IMR-90 (cell line): ENCODE measurements around the gene SMIM41. TPM values are rescaled to one million over a fixed set of nuclear protein-coding genes. Genes with fewer than 3 reads are reported as not detected.

Source experiments
- ATAC-seq: fragments of 200-7000 bp; cut with Tn5 transposase; 2 replicates; pipeline ENCODE4 v1.9.1; 2020; ENCODE audit warnings: low read depth, mild to moderate bottlenecking, moderate library complexity
- BruUV-seq: library from RNA; stranded (reverse); fragments of 400-500 nt; replicated peaks from 2 replicates; lab custom pipeline; 2021; lab: Mats Ljungman, UMichigan
- CTCF ChIA-PET: fragments of 300-600 bp; formaldehyde crosslinking; extraction: SDS; loops from one replicate; lab custom pipeline; 2021; ENCODE audit warnings: antibody characterized with exemption; lab: Yijun Ruan, JAX
- POLR2A ChIA-PET: fragments of 300-600 bp; sonication (Branson Sonifier 250); formaldehyde crosslinking; loops from one replicate; lab custom pipeline; 2022; ENCODE audit warnings: antibody characterized with exemption; ENCODE audit not compliant: unreplicated experiment; lab: Charles Lee
- DNase-seq: peaks from one replicate; pipeline ENCODE4 v3.0.0; 2013
- H2AFZ ChIP-seq: replicated peaks from 2 replicates; pipeline ENCODE3; 2013; ENCODE audit warnings: low read length, mild to moderate bottlenecking; ENCODE audit not compliant: poor library complexity
- H2AK5ac ChIP-seq: 2 replicates; pipeline ENCODE4 v1.6.1; 2013; ENCODE audit warnings: low read depth, low read length, inconsistent platforms
- H2AK9ac ChIP-seq: replicated peaks from 2 replicates; pipeline ENCODE3; 2013; ENCODE audit warnings: mild to moderate bottlenecking, low read depth, low read length, moderate library complexity; ENCODE audit not compliant: poor library complexity
- H2BK120ac ChIP-seq: 2 replicates; pipeline ENCODE4 v1.6.1; 2013; ENCODE audit warnings: low read depth, low read length, inconsistent platforms
- H2BK15ac ChIP-seq: 3 replicates; pipeline ENCODE4 v1.6.1; 2013; ENCODE audit warnings: low read depth, low read length, inconsistent platforms
- H2BK20ac ChIP-seq: 2 replicates; pipeline ENCODE4 v1.6.1; 2013; ENCODE audit warnings: low read depth, mild to moderate bottlenecking, inconsistent platforms, low read length, moderate library complexity
- H2BK5ac ChIP-seq: 2 replicates; pipeline ENCODE4 v1.6.1; 2013; ENCODE audit warnings: mild to moderate bottlenecking, low read depth, low read length, inconsistent platforms; ENCODE audit not compliant: poor library complexity, severe bottlenecking
- H3K14ac ChIP-seq: replicated peaks from 2 replicates; pipeline ENCODE4 v1.6.1; 2013; ENCODE audit warnings: low read depth, low read length, inconsistent platforms
- H3K18ac ChIP-seq: 2 replicates; pipeline ENCODE4 v1.6.1; 2013; ENCODE audit warnings: low read depth, low read length, control low read depth
- H3K23ac ChIP-seq: 2 replicates; pipeline ENCODE4 v1.6.1; 2013; ENCODE audit warnings: low read depth, low read length, inconsistent platforms
- H3K27ac ChIP-seq: 2 replicates; pipeline ENCODE4 v1.5.1; 2013; ENCODE audit warnings: mild to moderate bottlenecking, control low read depth, low read length; ENCODE audit not compliant: insufficient read depth
- H3K27me3 ChIP-seq: 2 replicates; pipeline ENCODE4 v1.6.1; 2013; ENCODE audit warnings: low read length; ENCODE audit not compliant: control insufficient read depth, insufficient read depth
- H3K36me3 ChIP-seq: 2 replicates; pipeline ENCODE4 v1.6.1; 2013; ENCODE audit warnings: low read length, mixed read lengths; ENCODE audit not compliant: control insufficient read depth, insufficient read depth
- H3K4ac ChIP-seq: 2 replicates; pipeline ENCODE4 v1.6.1; 2013; ENCODE audit warnings: low read depth, low read length, inconsistent platforms
- H3K4me1 ChIP-seq: 2 replicates; pipeline ENCODE4 v1.6.1; 2013; ENCODE audit warnings: low read length, mixed read lengths; ENCODE audit not compliant: control insufficient read depth, insufficient read depth
- H3K4me2 ChIP-seq: 2 replicates; pipeline ENCODE4 v1.6.1; 2013; ENCODE audit warnings: low read depth, mild to moderate bottlenecking, control low read depth, low read length, moderate library complexity
- H3K4me3 ChIP-seq: 2 replicates; pipeline ENCODE4 v1.5.1; 2013; ENCODE audit warnings: low read depth, mild to moderate bottlenecking, control low read depth, low read length, moderate library complexity; ENCODE audit not compliant: insufficient read depth
- H3K56ac ChIP-seq: 2 replicates; pipeline ENCODE4 v1.6.1; 2013; ENCODE audit warnings: low read length, inconsistent platforms; ENCODE audit not compliant: insufficient read depth; ENCODE audit errors: extremely low read depth
- H3K79me1 ChIP-seq, 2 experiments: 2 replicates each; pipeline ENCODE4 v1.6.1; 2013; ENCODE audit warnings: low read length in 2 of 2, inconsistent platforms in 1 of 2, low read depth in 1 of 2
- H3K9ac ChIP-seq: 2 replicates; pipeline ENCODE4 v1.6.1; 2013; ENCODE audit warnings: low read depth, low read length, control low read depth
- H3K9me1 ChIP-seq: 2 replicates; pipeline ENCODE4 v1.6.1; 2013; ENCODE audit warnings: low read length, inconsistent platforms; ENCODE audit not compliant: insufficient read depth
- H3K9me3 ChIP-seq: 2 replicates; pipeline ENCODE4 v1.6.1; 2013; ENCODE audit warnings: low read length; ENCODE audit not compliant: control insufficient read depth, insufficient read depth
- H4K20me1 ChIP-seq: 2 replicates; pipeline ENCODE4 v1.6.1; 2013; ENCODE audit warnings: low read length, inconsistent platforms; ENCODE audit not compliant: insufficient read depth
- H4K5ac ChIP-seq: 2 replicates; pipeline ENCODE4 v1.6.1; 2013; ENCODE audit warnings: mild to moderate bottlenecking, low read depth, low read length, control low read depth
- H4K8ac ChIP-seq, 2 experiments: 2 replicates each; pipeline ENCODE4 v1.6.1; 2013; ENCODE audit warnings: low read depth in 2 of 2, low read length in 2 of 2, control low read depth in 1 of 2, inconsistent platforms in 1 of 2
- H4K91ac ChIP-seq: 2 replicates; pipeline ENCODE4 v1.6.1; 2013; ENCODE audit warnings: low read depth, low read length, inconsistent platforms; ENCODE audit not compliant: insufficient read depth
- BHLHE40 ChIP-seq: fragments of 150-350 bp; IDR thresholded peaks from 2 replicates; pipeline ENCODE4 v1.6.1; 2016; ENCODE audit warnings: mild to moderate bottlenecking, low read depth, low read length
- CEBPB ChIP-seq: IDR thresholded peaks from 2 replicates; pipeline ENCODE4 v1.6.1; 2012; ENCODE audit warnings: low read depth, low read length, improper control_type of control experiment
- CHD1 ChIP-seq: IDR thresholded peaks from 2 replicates; pipeline ENCODE4 v1.6.1; 2012; ENCODE audit warnings: low read depth, low read length, improper control_type of control experiment
- CTCF ChIP-seq: conservative IDR thresholded peaks from 2 replicates; pipeline ENCODE4 v1.5.1; 2012; ENCODE audit warnings: mild to moderate bottlenecking, low read depth, low read length, improper control_type of control experiment
- ELK1 ChIP-seq: fragments of 150-350 bp; IDR thresholded peaks from 2 replicates; pipeline ENCODE4 v1.6.1; 2016; ENCODE audit warnings: low read depth, mild to moderate bottlenecking, low read length, moderate library complexity, borderline replicate concordance
- FOS ChIP-seq: fragments of 150-350 bp; IDR thresholded peaks from 2 replicates; pipeline ENCODE4 v1.6.1; 2016; ENCODE audit warnings: low read depth, low read length
- MAFK ChIP-seq: IDR thresholded peaks from 2 replicates; pipeline ENCODE4 v1.6.1; 2012; ENCODE audit warnings: low read depth, low read length, improper control_type of control experiment
- MAZ ChIP-seq: IDR thresholded peaks from 2 replicates; pipeline ENCODE4 v1.6.1; 2012; ENCODE audit warnings: low read depth, mild to moderate bottlenecking, low read length, improper control_type of control experiment, moderate library complexity, borderline replicate concordance
- MXI1 ChIP-seq: IDR thresholded peaks from 2 replicates; pipeline ENCODE4 v1.6.1; 2012; ENCODE audit warnings: low read depth, mild to moderate bottlenecking, low read length, moderate library complexity, borderline replicate concordance
- NFE2L2 ChIP-seq: fragments of 150-350 bp; IDR thresholded peaks from 2 replicates; pipeline ENCODE4 v1.6.1; 2016; ENCODE audit warnings: low read depth, mild to moderate bottlenecking, low read length
- POLR2A ChIP-seq: IDR thresholded peaks from 2 replicates; pipeline ENCODE4 v1.6.1; 2012; ENCODE audit warnings: mild to moderate bottlenecking, low read depth, low read length
- RCOR1 ChIP-seq: IDR thresholded peaks from 2 replicates; pipeline ENCODE4 v1.6.1; 2012; ENCODE audit warnings: mild to moderate bottlenecking, low read length, improper control_type of control experiment; ENCODE audit not compliant: insufficient replicate concordance
- RFX5 ChIP-seq: IDR thresholded peaks from 2 replicates; pipeline ENCODE4 v1.8.0; 2012; ENCODE audit warnings: low read depth, mild to moderate bottlenecking, low read length, moderate library complexity
- SMC3 ChIP-seq: fragments of 150-350 bp; IDR thresholded peaks from 2 replicates; pipeline ENCODE4 v1.6.1; 2016; ENCODE audit warnings: low read depth, mild to moderate bottlenecking, antibody characterized with exemption, low read length, moderate library complexity
- USF2 ChIP-seq: fragments of 150-350 bp; IDR thresholded peaks from 2 replicates; pipeline ENCODE4 v1.6.1; 2017; ENCODE audit warnings: mild to moderate bottlenecking, antibody characterized with exemption, low read length, low read depth
- WGBS, 2 experiments: methylation state at CpG; one replicate each; pipeline versions ENCODE4 v1.1.5 to v1.1.7; 2013; ENCODE audit warnings: missing lambda C conversion rate in 2 of 2; ENCODE audit not compliant: insufficient read length in 1 of 2; ENCODE audit errors: extremely low coverage in 2 of 2; 5-methylcytosine and 5-hydroxymethylcytosine counted together
- dilution Hi-C: fragments of 300-500 bp; cut with HindIII; formaldehyde crosslinking; loops from one replicate; pipeline ENCODE4 v1.14.3; 2018; ENCODE audit warnings: low sequenced_read_pairs; ENCODE audit not compliant: unreplicated experiment
- in situ Hi-C: fragments of 300-500 bp; cut with MboI; formaldehyde crosslinking; loops from 3 replicates; pipeline ENCODE4 v1.14.3; 2019; ENCODE audit warnings: low sequenced_read_pairs, inconsistent platforms, mixed read lengths
- intact Hi-C: fragments of 100-400 bp; cut with micrococcal nuclease; formaldehyde crosslinking; loops from 2 replicates; pipeline ENCODE4 v1.10.0; 2022
- polyA plus RNA-seq, 3 experiments: library from polyadenylated mRNA; depleted of rRNA; stranded (reverse); fragments of >200 nt; gene quantifications; 2 replicates each; pipeline ENCODE4 v1.2.3, GENCODE V29; 2012; ENCODE audit warnings: low replicate concordance in 1 of 3
- total RNA-seq: library from RNA; depleted of rRNA; stranded (reverse); fragments of >200 nt; gene quantifications from 2 replicates; pipeline ENCODE4 v1.2.3, GENCODE V29; 2012

The SMIM41 gene
- total and polyA plus RNA-seq, 2 of the 4 experiments (the other 2 are of a cell fraction), result not detected

GRCh38 chr12:52139147-52139546, 59.6 kb downstream of the SMIM41 start:
- intact Hi-C loops, result no loop called here
- peak overlapping the region; percentile 58 for H2AFZ ChIP-seq

More at GRCh38 chr12:52139147-52139546, 59.6 kb downstream of the SMIM41 start:
- H3K14ac ChIP-seq, result no peak overlapping the region
- H3K9me3 ChIP-seq, result no peaks in the 10 kb centered on the region
- no peak overlapping the region for H3K27ac ChIP-seq
- H2BK15ac ChIP-seq, result no peak overlapping the region
- ChIA-PET CTCF (interaction anchor here (1.1 kb wide), 1 partner anchor 18 kb away, joined by 3 read pairs; no protein-coding TSS in a partner anchor), POLR2A (no interaction called here)
- H4K20me1 ChIP-seq, result no peaks in the 10 kb centered on the region
- H3K79me1 ChIP-seq, result no peaks in the 10 kb centered on the region
- no peaks in the 10 kb centered on the region for H3K36me3 ChIP-seq
- H2AK5ac ChIP-seq, result no peak overlapping the region; the same call in 1 of the 2 replicates
- H2AK9ac ChIP-seq, result no peak overlapping the region
- H3K4me3 ChIP-seq, result no peak overlapping the region
- H2BK5ac ChIP-seq, result no peak overlapping the region
- H2BK20ac ChIP-seq, result no peak overlapping the region
- no TSS peak for BruUV-seq
- no peak overlapping the region for H3K4me2 ChIP-seq
- ATAC-seq (no peak), DNase-seq (no peak)
- 81% methylated on average over 7 of the region's 13 CpGs; no CpG with 5 or more reads in 1 of the 2 experiments for WGBS, 2 experiments
- dilution Hi-C loops, result no loop called here
- H3K27me3 ChIP-seq, result peaks cover 6% of the 10 kb centered on the region
- no peak overlapping the region for H3K56ac ChIP-seq
- no peak overlapping the region for H3K9ac ChIP-seq
- H4K8ac ChIP-seq, result no peak overlapping the region
- peaks cover 7% of the 10 kb centered on the region for H3K4me1 ChIP-seq
- H2BK120ac ChIP-seq, result no peak overlapping the region
- no peak for TF ChIP-seq SMC3
- no peak for TF ChIP-seq ELK1
- TF ChIP-seq MAFK, result no peak
- no peak for TF ChIP-seq CTCF
- TF ChIP-seq MXI1, result no peak
- TF ChIP-seq BHLHE40, result no peak
- no peak for TF ChIP-seq NFE2L2
- TF ChIP-seq CEBPB, result no peak
- TF ChIP-seq RCOR1, result no peak
- no peak for TF ChIP-seq FOS
- TF ChIP-seq USF2, result no peak
- no peak for TF ChIP-seq CHD1
- no peak for TF ChIP-seq MAZ
- no peak for TF ChIP-seq RFX5
- no peak for TF ChIP-seq POLR2A
- H3K4ac ChIP-seq, result no peak overlapping the region
- in situ Hi-C loops, result no loop called here
- H4K5ac ChIP-seq, result no peak overlapping the region
- H4K91ac ChIP-seq, result no peak overlapping the region
- H3K18ac ChIP-seq, result no peak overlapping the region
- H3K23ac ChIP-seq, result no peak overlapping the region
- H3K9me1 ChIP-seq, result peaks cover 8% of the 10 kb centered on the region; the same call in 1 of the 2 replicates
